CD4-positive, alpha-beta T cell (primary cell): ENCODE results near the gene CPAMD8. TPM values are rescaled to one million over a fixed set of nuclear protein-coding genes. Genes with fewer than 3 reads are reported as not detected.

ENCODE experiments used
- ATAC-seq: fragments of 200-7000 bp; cut with Tn5 transposase; one replicate; pipeline ENCODE4 v1.10.0; 2022; ENCODE audit warnings: mild to moderate bottlenecking; ENCODE audit not compliant: poor library complexity
- CTCF ChIA-PET: fragments of 350-600 bp; sonication (Branson Sonifier 250); formaldehyde crosslinking; loops from one replicate; lab custom pipeline; 2021; ENCODE audit warnings: antibody characterized with exemption, inconsistent platforms; lab: Charles Lee
- POLR2A ChIA-PET: fragments of 350-600 bp; sonication (Branson Sonifier 250); formaldehyde crosslinking; loops from one replicate; lab custom pipeline; 2021; ENCODE audit warnings: antibody characterized with exemption, inconsistent platforms; lab: Charles Lee
- DNase-seq, 14 experiments: peaks; one replicate each; pipeline ENCODE4 v3.0.0-alpha.2; 2013 to 2020; ENCODE audit warnings: mixed read lengths in 2 of 14
- H3K27ac ChIP-seq, 2 donors: one replicate each; pipeline versions ENCODE4 v1.5.1 to v1.7.0; 2013; ENCODE audit warnings: low read length in 2 of 2, low read depth in 1 of 2, mild to moderate bottlenecking in 1 of 2
- H3K27me3 ChIP-seq, 2 experiments: 1 replicate in 1 of 2; 2 replicates in 1 of 2; pipeline versions ENCODE4 v1.6.1 to v1.7.0; 2013; ENCODE audit warnings: low read length in 2 of 2, control low read depth in 1 of 2, mild to moderate bottlenecking in 1 of 2, moderate library complexity in 1 of 2; ENCODE audit not compliant: insufficient read depth in 2 of 2, control insufficient read depth in 1 of 2
- H3K36me3 ChIP-seq: one replicate; pipeline ENCODE4 v1.6.1; 2013; ENCODE audit warnings: low read length, control low read depth; ENCODE audit not compliant: insufficient read depth
- H3K4me1 ChIP-seq: one replicate; pipeline ENCODE4 v1.6.1; 2013; ENCODE audit warnings: low read length, control low read depth; ENCODE audit not compliant: insufficient read depth
- H3K4me3 ChIP-seq: one replicate; pipeline ENCODE4 v1.5.1; 2013; ENCODE audit warnings: mild to moderate bottlenecking, low read length, moderate library complexity
- H3K9me3 ChIP-seq, 2 experiments: 1 replicate in 1 of 2; 2 replicates in 1 of 2; pipeline versions ENCODE4 v1.6.1 to v1.7.0; 2013; ENCODE audit warnings: low read length in 2 of 2, mild to moderate bottlenecking in 2 of 2, control low read depth in 1 of 2, moderate library complexity in 1 of 2; ENCODE audit not compliant: control insufficient read depth in 1 of 2, insufficient read depth in 1 of 2
- H3K27ac Mint-ChIP-seq: one replicate; pipeline ENCODE4 v1.8.0; 2020; ENCODE audit warnings: mixed read lengths
- H3K27me3 Mint-ChIP-seq: one replicate; pipeline ENCODE4 v1.8.0; 2021; ENCODE audit warnings: mixed read lengths
- H3K36me3 Mint-ChIP-seq: one replicate; pipeline ENCODE4 v1.8.0; 2021; ENCODE audit warnings: low read depth, mixed read lengths
- H3K4me1 Mint-ChIP-seq: one replicate; pipeline ENCODE4 v1.8.0; 2021; ENCODE audit warnings: low read depth, mixed read lengths
- H3K4me3 Mint-ChIP-seq: one replicate; pipeline ENCODE4 v1.8.0; 2020; ENCODE audit warnings: mild to moderate bottlenecking, mixed read lengths
- H3K9me3 Mint-ChIP-seq: one replicate; pipeline ENCODE4 v1.8.0; 2020; ENCODE audit warnings: mixed read lengths
- intact Hi-C, 2 experiments: fragments of 100-400 bp; cut with DNase I in 1 of 2; cut with micrococcal nuclease in 1 of 2; formaldehyde crosslinking; loops; one replicate each; pipeline versions ENCODE4 v1.15.1 to v1.9.0; 2023 to 2025; cut with DNase I, micrococcal nuclease
- total RNA-seq, 174 experiments: library from RNA in 2 of 174; stranded (reverse) in 2 of 174; gene quantifications; one replicate each; pipeline ENCODE4 v1.2.3 and lab custom pipeline; 2021 to 2026
- TF ChIP-seq, protein P1 (sequence below): fragments of 200-600 bp; IDR thresholded peaks from one replicate; pipeline ENCODE4 v1.8.0; 2022; ENCODE audit warnings: antibody characterized with exemption, mild to moderate bottlenecking

CPAMD8 gene
- total RNA-seq, 2 experiments from 2014 or later: 0.05 to 0.34 TPM

DNA sequence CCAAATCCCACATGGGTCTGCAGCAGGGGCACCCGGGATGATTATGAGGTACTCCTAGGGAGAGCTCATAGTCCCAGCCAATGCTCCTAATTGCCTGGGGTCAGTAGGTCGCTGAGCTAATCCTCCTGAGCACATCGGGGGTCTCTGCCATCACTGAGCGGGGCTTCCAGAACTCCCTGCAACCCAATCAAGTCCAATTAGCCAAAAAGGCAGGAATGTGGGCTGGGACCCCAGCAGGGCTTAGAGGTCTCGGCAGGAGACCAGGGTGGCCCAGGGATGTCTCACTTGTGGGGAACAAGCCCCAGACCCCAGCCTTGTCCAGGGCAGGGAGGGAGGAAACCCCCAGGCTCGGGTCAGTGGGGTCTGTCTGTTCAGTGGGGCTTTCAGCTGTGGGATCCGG is 17.1 kb upstream of the CPAMD8 start:
- Mint-ChIP-seq H3K36me3 (no peaks in the 10 kb centered on the region), H3K4me1 (no peaks in the 10 kb centered on the region), H3K9me3 (no peaks in the 10 kb centered on the region), H3K27me3 (peaks cover 10% of the 10 kb centered on the region), H3K4me3 (no peak overlapping the region), H3K27ac (no peak overlapping the region)
- DNase-seq: no peak
- Histone ChIP-seq H3K36me3 (no peaks in the 10 kb centered on the region), H3K27me3 (no peaks in the 10 kb centered on the region), H3K4me3 (no peak overlapping the region), H3K27ac (no peak overlapping the region), H3K4me1 (no peaks in the 10 kb centered on the region), H3K9me3 (no peaks in the 10 kb centered on the region)
- POLR2A ChIA-PET: no interaction called here
- ATAC-seq: no peak
- intact Hi-C loops: no loop called here
- TF ChIP-seq, protein P1, sequence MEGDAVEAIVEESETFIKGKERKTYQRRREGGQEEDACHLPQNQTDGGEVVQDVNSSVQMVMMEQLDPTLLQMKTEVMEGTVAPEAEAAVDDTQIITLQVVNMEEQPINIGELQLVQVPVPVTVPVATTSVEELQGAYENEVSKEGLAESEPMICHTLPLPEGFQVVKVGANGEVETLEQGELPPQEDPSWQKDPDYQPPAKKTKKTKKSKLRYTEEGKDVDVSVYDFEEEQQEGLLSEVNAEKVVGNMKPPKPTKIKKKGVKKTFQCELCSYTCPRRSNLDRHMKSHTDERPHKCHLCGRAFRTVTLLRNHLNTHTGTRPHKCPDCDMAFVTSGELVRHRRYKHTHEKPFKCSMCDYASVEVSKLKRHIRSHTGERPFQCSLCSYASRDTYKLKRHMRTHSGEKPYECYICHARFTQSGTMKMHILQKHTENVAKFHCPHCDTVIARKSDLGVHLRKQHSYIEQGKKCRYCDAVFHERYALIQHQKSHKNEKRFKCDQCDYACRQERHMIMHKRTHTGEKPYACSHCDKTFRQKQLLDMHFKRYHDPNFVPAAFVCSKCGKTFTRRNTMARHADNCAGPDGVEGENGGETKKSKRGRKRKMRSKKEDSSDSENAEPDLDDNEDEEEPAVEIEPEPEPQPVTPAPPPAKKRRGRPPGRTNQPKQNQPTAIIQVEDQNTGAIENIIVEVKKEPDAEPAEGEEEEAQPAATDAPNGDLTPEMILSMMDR: no peak
- CTCF ChIA-PET: no interaction called here

DNA sequence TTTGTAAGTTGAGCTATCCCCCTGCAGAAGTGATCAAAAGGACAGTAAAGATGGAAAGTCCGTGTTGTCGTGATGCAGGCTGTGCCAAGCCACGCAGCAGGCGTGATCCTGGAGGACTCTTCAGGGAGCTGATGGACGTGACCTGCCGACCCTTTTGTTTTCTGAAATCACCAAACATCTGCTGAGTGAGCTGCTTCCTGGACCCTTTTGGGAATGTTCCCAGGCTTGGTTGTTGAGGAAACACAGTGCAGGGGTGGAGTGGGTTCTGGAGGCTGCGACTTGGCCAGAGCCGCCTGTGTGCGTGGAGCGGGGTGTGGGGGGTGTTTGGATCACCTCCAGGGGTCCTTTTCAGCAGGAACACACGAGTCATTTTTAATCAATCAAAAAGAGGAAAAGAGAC is 15.4 kb upstream of the CPAMD8 start:
- H3K4me1 ChIP-seq: no peaks in the 10 kb centered on the region
- no peaks in the 10 kb centered on the region for H3K36me3 Mint-ChIP-seq
- no peaks in the 10 kb centered on the region for H3K27me3 ChIP-seq
- intact Hi-C loops: no loop called here
- H3K9me3 Mint-ChIP-seq: no peaks in the 10 kb centered on the region
- no peak for DNase-seq
- H3K9me3 ChIP-seq: no peaks in the 10 kb centered on the region
- no peak overlapping the region for H3K27ac Mint-ChIP-seq
- no peak overlapping the region for H3K4me3 Mint-ChIP-seq
- H3K36me3 ChIP-seq: no peaks in the 10 kb centered on the region
- H3K27ac ChIP-seq: no peak overlapping the region
- ChIA-PET CTCF (no interaction called here), POLR2A (no interaction called here)
- no peak for ATAC-seq
- TF ChIP-seq, protein P1: no peak
- H3K27me3 Mint-ChIP-seq: peaks cover 15% of the 10 kb centered on the region
- H3K4me3 ChIP-seq: no peak overlapping the region
- H3K4me1 Mint-ChIP-seq: no peaks in the 10 kb centered on the region

DNA sequence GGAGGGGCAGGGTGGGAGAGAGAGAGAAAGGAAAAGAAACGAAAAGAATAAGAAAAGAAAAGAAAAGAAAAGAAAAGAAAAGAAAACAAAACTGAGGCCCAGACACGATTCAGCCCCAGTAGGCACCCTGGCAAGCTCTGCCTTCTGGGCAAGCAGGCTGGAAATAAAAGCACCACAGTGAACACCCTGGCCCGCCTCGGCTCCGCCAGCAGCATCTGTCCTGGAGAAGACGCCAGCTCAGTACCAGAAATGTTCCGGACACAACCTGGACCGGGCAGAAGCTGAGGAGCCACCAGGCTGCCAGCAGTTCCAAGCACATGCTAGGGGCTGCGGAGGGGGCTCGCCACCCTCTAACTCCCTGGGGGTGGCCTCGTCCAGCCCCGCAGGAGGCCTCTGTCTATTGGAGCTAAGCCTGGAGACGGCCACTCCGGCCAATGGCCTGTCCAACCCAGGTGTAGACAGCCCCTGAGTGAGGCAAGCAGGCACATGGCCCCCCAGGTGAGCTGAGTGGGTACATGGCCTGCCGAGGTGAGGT is 11.4 kb upstream of the CPAMD8 start:
- Mint-ChIP-seq H3K27me3 (peaks cover 25% of the 10 kb centered on the region), H3K4me1 (no peaks in the 10 kb centered on the region), H3K4me3 (no peak overlapping the region), H3K9me3 (no peaks in the 10 kb centered on the region), H3K27ac (no peak overlapping the region), H3K36me3 (no peaks in the 10 kb centered on the region)
- H3K27ac ChIP-seq: no peak overlapping the region
- no peak for ATAC-seq
- H3K9me3 ChIP-seq: peaks cover 0 to 4% of the 10 kb centered on the region in 2 experiments
- H3K4me3 ChIP-seq: no peak overlapping the region
- no peak for DNase-seq
- TF ChIP-seq, protein P1: no peak
- intact Hi-C loops: no loop called here
- H3K4me1 ChIP-seq: no peaks in the 10 kb centered on the region
- ChIA-PET CTCF (no interaction called here), POLR2A (no interaction called here)
- no peaks in the 10 kb centered on the region for H3K27me3 ChIP-seq
- no peaks in the 10 kb centered on the region for H3K36me3 ChIP-seq
